OCI-LY3 (cell line): ENCODE results near the gene FALEC.

Source experiments
- H2AFZ ChIP-seq: fragments of 200-600, 300-600 bp; shearing (Covaris generic); 2 replicates; pipeline ENCODE4 v1.6.0; 2014; ENCODE audit warnings: antibody characterized with exemption, low read depth, low read length
- H3K27ac ChIP-seq: fragments of 200-600, 300-600 bp; sonication (generic); 2 replicates; pipeline ENCODE4 v1.5.1; 2014; ENCODE audit warnings: mild to moderate bottlenecking, low read length, moderate library complexity, mixed read lengths
- H3K27me3 ChIP-seq: fragments of 200-600, 300-600 bp; sonication (generic); 2 replicates; pipeline ENCODE4 v1.6.1; 2014; ENCODE audit warnings: low read depth, low read length, mixed read lengths
- H3K36me3 ChIP-seq: fragments of 200-600, 300-600 bp; sonication (generic); replicated peaks from 2 replicates; pipeline ENCODE3; 2014; ENCODE audit warnings: low read depth, low read length, mixed read lengths
- H3K4me1 ChIP-seq: fragments of 300-600, 200-600 bp; sonication (generic); 2 replicates; pipeline ENCODE4 v1.6.1; 2014; ENCODE audit warnings: low read length, mixed read lengths
- H3K4me2 ChIP-seq: fragments of 200-600, 300-600 bp; sonication (generic); 2 replicates; pipeline ENCODE4 v1.6.1; 2014; ENCODE audit warnings: low read length, mixed read lengths
- H3K4me3 ChIP-seq: fragments of 300-600, 200-600 bp; sonication (generic); 2 replicates; pipeline ENCODE4 v1.5.1; 2014; ENCODE audit warnings: antibody characterized with exemption, mild to moderate bottlenecking, low read length, moderate library complexity
- H3K79me2 ChIP-seq: fragments of 300-600, 200-600 bp; shearing (Covaris generic); 2 replicates; pipeline ENCODE4 v1.6.1; 2014; ENCODE audit warnings: mild to moderate bottlenecking, low read length, mixed read lengths
- H3K9ac ChIP-seq: fragments of 300-600, 200-600 bp; shearing (Covaris generic); 2 replicates; pipeline ENCODE4 v1.6.0; 2014; ENCODE audit warnings: mild to moderate bottlenecking, low read length, moderate library complexity
- H3K9me3 ChIP-seq: fragments of 200-600, 300-600 bp; shearing (Covaris generic); 2 replicates; pipeline ENCODE4 v1.6.1; 2014; ENCODE audit warnings: low read length, mixed read lengths; ENCODE audit not compliant: insufficient read depth
- H4K20me1 ChIP-seq: fragments of 200-600, 300-600 bp; sonication (generic); 2 replicates; pipeline ENCODE4 v1.6.1; 2016; ENCODE audit warnings: low read length, mixed read lengths; ENCODE audit not compliant: insufficient read depth
- EZH2phosphoT487 ChIP-seq: fragments of 200-600 bp; shearing (Covaris generic); IDR thresholded peaks from 2 replicates; pipeline ENCODE4 v1.6.1; 2018; ENCODE audit warnings: antibody characterized with exemption, mixed run types, low read depth
- TF ChIP-seq, protein P1 (sequence below): fragments of 200-600, 300-600 bp; sonication (generic); IDR thresholded peaks from 2 replicates; pipeline ENCODE4 v1.5.1; 2014; ENCODE audit warnings: antibody characterized with exemption, low read length, low read depth

The FALEC gene

DNA sequence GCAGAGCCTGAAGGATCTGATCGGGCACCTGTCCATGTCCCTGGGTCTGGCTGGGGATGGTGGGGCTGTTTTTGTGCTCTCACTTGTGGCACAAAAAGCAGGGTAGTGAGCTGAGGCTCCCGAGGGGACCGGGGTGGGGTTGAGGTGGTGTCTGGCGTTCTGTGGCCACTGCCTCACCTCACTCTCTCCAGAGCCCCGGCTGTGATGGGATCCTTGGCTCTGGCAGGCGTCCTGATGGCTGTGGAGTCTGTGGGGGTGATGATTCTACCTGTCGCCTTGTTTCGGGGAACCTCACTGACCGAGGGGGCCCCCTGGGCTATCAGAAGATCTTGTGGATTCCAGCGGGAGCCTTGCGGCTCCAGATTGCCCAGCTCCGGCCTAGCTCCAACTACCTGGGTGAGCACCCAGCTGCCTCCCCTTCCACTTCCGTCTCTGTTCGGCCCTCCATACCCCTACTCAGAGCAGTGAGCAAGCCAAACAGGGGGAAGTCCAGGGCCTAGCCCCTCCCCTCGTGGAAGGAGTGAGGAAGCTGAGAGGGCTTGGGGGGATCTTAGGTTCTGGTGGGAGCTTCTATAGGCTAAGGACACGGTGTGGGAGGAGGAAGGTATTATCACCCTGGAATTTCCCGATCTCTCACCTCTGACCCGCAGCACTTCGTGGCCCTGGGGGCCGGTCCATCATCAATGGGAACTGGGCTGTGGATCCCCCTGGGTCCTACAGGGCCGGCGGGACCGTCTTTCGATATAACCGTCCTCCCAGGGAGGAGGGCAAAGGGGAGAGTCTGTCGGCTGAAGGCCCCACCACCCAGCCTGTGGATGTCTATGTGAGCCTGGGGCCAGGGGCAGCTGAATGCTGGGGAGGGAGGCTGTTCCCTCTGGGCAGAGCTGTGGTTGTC lies 40.7 kb downstream of the FALEC start:
- no peak for TF ChIP-seq EZH2phosphoT487
- TF ChIP-seq, protein P1, sequence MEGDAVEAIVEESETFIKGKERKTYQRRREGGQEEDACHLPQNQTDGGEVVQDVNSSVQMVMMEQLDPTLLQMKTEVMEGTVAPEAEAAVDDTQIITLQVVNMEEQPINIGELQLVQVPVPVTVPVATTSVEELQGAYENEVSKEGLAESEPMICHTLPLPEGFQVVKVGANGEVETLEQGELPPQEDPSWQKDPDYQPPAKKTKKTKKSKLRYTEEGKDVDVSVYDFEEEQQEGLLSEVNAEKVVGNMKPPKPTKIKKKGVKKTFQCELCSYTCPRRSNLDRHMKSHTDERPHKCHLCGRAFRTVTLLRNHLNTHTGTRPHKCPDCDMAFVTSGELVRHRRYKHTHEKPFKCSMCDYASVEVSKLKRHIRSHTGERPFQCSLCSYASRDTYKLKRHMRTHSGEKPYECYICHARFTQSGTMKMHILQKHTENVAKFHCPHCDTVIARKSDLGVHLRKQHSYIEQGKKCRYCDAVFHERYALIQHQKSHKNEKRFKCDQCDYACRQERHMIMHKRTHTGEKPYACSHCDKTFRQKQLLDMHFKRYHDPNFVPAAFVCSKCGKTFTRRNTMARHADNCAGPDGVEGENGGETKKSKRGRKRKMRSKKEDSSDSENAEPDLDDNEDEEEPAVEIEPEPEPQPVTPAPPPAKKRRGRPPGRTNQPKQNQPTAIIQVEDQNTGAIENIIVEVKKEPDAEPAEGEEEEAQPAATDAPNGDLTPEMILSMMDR = no peak
- Histone ChIP-seq H3K36me3 (no peaks in the 10 kb centered on the region), H3K79me2 (peaks cover 6% of the 10 kb centered on the region; the same call in 1 of the 2 replicates), H3K4me1 (peaks cover 20% of the 10 kb centered on the region), H3K9ac (no peak overlapping the region), H3K27me3 (peaks cover 3% of the 10 kb centered on the region), H3K9me3 (no peaks in the 10 kb centered on the region), H3K4me2 (no peak overlapping the region), H3K4me3 (no peak overlapping the region), H3K27ac (no peak overlapping the region), H4K20me1 (no peaks in the 10 kb centered on the region), H2AFZ (no peak overlapping the region)

DNA sequence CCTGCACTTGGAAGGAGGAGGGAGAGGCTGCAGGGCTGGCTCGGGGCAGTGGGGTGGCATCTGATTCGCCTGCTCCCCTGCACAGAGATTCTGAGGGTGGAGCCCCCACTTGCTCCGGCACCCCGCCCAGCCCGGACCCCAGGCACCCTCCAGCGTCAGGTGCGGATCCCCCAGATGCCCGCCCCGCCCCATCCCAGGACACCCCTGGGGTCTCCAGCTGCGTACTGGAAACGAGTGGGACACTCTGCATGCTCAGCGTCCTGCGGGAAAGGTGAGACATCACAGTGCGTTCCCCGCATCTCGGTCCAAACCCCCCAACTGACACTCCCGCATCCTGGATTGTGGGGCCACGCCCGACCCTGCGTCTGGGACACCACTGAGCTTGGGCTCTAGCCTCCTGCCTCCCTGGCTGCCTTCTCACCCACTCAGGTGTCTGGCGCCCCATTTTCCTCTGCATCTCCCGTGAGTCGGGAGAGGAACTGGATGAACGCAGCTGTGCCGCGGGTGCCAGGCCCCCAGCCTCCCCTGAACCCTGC lies 41.6 kb downstream of the FALEC start:
- Histone ChIP-seq H3K4me1 (peaks cover 25% of the 10 kb centered on the region), H3K9me3 (no peaks in the 10 kb centered on the region), H2AFZ (no peak overlapping the region), H3K27me3 (no peaks in the 10 kb centered on the region), H3K9ac (no peak overlapping the region), H3K4me2 (no peak overlapping the region), H3K4me3 (no peak overlapping the region), H4K20me1 (no peaks in the 10 kb centered on the region), H3K27ac (no peak overlapping the region), H3K79me2 (peaks cover 14% of the 10 kb centered on the region), H3K36me3 (no peaks in the 10 kb centered on the region)
- no peak for TF ChIP-seq EZH2phosphoT487
- TF ChIP-seq, protein P1 = no peak

GRCh38 chr1:150557813-150558212 lies 42.3 kb downstream of the FALEC start:
- Histone ChIP-seq H3K36me3 (no peaks in the 10 kb centered on the region), H3K27ac (no peak overlapping the region), H3K79me2 (peaks cover 18% of the 10 kb centered on the region), H3K27me3 (no peaks in the 10 kb centered on the region), H4K20me1 (no peaks in the 10 kb centered on the region), H3K4me2 (no peak overlapping the region), H3K4me1 (peaks cover 24% of the 10 kb centered on the region), H3K9me3 (no peaks in the 10 kb centered on the region), H3K9ac (no peak overlapping the region), H2AFZ (no peak overlapping the region), H3K4me3 (no peak overlapping the region)
- no peak for TF ChIP-seq EZH2phosphoT487
- TF ChIP-seq, protein P1 = no peak

GRCh38 chr1:150558303-150558704 lies 42.8 kb downstream of the FALEC start:
- Histone ChIP-seq H3K27ac (no peak overlapping the region), H3K27me3 (no peaks in the 10 kb centered on the region), H2AFZ (no peak overlapping the region), H3K79me2 (peaks cover 18% of the 10 kb centered on the region), H3K9me3 (no peaks in the 10 kb centered on the region), H3K36me3 (no peaks in the 10 kb centered on the region), H3K4me2 (no peak overlapping the region), H4K20me1 (no peaks in the 10 kb centered on the region), H3K4me1 (peaks cover 28% of the 10 kb centered on the region), H3K9ac (no peak overlapping the region), H3K4me3 (no peak overlapping the region)
- TF ChIP-seq EZH2phosphoT487 = no peak
- TF ChIP-seq, protein P1 = no peak
